M059J (cell line): Measurements from ENCODE around the gene MAP4. TPM values are rescaled to one million over a fixed set of nuclear protein-coding genes. Genes with fewer than 3 reads are reported as not detected.
"Not testable (repeated sequence)": the region's sequence is repeated elsewhere in the genome, so short reads cannot be mapped to it uniquely, and the experiment has no call there.

Experiments used
- DNase-seq: peaks from one replicate; pipeline ENCODE4 v3.0.0-alpha.2; 2012; ENCODE audit warnings: low read depth
- total RNA-seq: library from RNA; depleted of rRNA; stranded (reverse); fragments of >200 nt; shearing (Covaris generic); gene quantifications from 2 replicates; pipeline ENCODE4 v1.2.3, GENCODE V29; 2014

MAP4 gene
- total RNA-seq, 1 experiment from 2014 or later: 95.5 TPM

DNA sequence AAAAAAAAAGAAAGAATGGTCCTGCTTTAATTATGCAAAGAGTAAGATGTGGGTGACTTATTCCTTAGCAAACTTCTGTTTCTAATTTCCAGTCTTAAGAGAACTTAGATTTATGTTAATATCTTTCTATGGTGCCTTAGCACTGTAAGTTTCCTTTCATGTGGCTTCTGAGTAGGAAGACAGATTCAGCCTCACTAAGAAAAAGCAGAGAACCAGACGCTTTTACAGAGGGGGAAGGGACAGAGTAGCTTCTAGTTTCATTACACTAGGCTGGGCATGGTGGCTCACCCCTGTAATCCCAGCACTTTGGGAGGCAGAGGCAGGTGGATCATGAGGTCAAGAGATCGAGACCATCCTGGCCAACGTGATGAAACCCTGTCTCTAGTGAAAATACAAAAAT is 118.3 kb downstream of the MAP4 start:
- DNase-seq: no peak

DNA sequence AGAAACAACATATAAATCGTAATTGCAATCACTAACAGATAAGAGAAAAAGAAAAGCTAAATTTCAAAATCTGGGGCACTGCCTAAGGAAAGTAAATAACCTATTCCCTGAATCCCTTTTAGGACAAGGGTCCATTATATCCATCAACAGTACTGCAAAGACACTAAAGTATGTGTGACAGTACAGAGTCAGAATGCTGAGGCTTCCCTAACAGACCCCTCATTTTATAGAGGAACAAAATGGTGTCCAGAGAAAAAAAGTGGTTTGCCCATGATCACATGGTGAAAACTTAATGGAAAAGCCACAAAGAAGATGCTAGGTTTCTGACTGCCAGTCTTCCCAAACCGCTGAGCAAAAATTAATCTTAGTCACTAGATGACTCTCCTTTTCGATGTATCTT is 119.5 kb downstream of the MAP4 start:
- DNase-seq: no peak

DNA sequence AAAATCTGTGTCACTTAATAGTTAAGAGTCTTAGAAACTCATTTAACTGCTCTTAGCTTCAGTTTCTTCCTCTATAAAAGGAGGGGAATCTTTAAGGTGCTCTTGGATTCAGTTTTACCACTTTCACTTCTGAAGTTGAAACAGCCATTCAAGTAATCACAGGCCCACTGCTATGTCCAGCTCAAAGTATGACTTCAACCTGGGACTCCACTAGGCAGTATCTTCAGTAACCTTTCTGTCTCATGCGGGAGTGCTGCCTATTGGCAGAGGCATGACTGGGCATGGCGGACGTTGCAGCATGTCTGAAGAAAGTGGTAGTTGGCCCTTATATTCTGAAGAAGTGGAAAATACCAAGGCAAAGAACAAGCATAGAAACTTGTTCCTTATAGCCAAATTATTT is 121.0 kb downstream of the MAP4 start:
- DNase-seq: no peak

DNA sequence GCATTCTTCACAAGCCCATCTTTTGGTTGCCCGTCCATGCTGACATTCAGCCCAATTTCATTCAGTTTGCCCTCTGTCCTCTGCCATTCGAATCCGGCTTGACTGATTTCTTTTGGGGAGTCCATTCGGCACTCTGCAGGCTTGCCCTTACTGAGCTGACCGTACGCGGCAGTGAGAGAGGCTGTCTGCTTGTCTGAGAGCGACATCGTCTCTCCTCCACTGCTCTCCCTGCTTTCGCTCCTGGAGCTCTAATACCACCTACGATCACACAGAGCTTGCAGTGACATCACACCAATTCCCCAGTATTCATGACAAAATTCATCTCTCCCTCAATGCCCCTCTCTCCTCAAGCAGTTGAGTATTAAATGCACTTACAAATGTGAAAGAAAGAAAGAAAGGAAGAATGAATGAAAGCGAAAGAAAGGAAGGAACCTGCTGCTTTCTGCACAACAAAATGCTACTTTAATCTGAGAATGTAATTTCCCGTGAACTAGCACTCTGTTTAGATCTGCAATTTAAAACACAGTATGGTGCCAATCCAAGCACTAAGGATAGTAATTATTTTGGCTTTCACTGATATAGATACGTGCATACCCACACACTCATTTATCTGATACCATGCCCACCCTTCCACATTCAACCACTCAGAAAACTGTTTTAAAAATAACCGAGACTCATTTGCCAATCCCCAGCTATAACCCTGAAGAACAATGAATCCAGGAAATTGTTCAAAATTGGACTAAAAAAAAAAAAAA is 123.8 kb downstream of the MAP4 start:
- no peak for DNase-seq

GRCh38 chr3:47891613-47892005 is 124.6 kb downstream of the MAP4 start:
- DNase-seq: no peak

DNA sequence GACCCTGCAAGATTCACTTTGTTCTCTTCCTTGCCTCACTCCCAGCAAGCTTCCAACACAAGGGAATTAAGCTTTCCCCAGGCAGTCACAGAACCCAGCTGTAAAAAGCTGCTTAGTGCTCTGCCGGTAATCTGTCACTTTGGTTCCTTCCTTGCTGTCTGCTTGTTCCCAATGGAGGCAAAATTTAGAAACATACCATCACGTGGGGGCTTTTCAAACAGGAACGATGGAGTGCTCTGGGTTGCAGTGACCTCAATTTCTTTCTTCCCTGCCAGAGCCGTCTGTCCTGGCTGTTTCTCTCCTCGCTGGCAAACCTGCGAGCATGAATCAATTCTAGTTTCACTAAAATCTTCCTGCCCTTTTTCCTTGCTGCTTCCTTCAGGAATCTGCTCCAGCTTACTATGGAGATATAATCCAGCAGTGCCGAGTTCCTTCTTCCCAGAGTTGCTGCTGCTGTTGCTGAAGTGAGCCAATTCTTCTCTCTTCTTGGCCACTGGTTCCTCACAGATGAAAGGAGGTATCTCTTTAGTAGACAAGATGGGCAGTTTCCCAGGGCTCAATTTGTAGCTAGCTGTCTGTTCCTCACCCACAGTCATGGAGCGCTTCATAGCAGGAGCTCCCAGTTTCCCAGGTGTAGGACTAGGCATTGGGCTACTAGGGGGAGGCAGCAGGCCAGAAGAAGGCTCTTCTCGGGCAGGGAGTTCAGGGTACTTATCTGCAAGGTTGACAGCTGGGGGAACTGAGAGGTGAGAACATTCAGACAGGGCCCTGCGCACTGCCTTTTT is 125.2 kb downstream of the MAP4 start:
- DNase-seq: no peak

GRCh38 chr3:47890126-47890827 is 125.9 kb downstream of the MAP4 start:
- no peak for DNase-seq

GRCh38 chr3:47888986-47889757 is 127.0 kb downstream of the MAP4 start:
- DNase-seq: no peak

DNA sequence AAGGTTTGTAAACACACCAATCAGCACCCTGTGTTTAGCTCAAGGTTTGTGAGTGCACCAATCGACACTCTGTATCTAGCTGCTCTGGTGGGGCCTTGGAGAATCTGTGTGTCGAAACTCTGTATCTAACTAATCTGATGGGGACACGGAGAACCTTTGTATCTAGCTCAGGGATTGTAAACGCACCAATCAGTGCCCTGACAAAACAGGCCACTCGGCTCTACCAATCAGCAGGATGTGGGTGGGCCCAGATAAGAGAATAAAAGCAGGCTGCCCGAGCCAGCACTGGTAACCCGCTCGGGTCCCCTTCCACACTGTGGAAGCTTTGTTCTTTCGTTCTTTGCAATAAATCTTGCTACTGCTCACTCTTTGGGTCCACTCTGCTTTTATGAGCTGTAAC is 128.2 kb downstream of the MAP4 start:
- DNase-seq: not testable (repeated sequence)

GRCh38 chr3:47885168-47885567 is 131.0 kb downstream of the MAP4 start:
- DNase-seq: no peak

DNA sequence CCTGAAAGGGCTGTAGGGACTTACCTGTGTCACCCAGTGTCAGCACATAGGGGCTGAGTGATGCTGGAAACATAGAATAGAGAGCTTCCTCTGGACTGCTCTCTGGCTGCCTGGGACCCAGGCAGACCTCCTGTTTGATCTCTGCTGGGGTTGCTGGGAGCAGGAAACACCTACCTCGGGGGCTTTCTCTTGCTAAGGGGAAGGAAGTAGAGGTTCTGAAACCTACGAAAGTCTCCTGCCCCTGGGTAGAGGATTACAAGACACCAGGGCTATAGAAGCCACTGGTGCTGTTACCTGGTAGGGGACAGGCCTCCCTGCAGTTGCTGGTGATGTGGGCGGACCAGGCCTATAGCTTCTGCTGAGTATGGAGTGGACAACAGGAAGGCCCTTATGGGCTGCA is 131.6 kb downstream of the MAP4 start:
- no peak for DNase-seq

- no peak for DNase-seq
Measured at GRCh38 chr3:47882338-47882737, 133.9 kb downstream of the MAP4 start.

DNA sequence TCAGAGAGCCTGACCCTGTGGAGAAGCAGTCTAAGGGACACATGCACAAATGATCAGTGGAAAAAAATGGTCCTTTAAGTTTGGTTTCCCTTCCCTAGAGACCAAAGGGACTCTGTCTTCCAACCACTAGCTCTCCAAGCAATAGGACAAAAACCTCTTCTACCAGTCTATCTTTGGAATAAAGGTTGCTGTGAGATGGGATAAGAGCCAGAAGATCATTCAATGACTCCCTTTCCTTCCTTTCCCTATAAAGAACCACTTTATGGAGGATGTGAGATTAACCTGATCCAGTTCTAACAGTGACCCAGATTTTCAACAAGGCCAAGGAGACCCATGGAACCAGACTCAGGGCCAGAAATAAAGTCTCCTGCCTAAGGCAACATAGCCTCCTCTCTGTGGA is 138.5 kb downstream of the MAP4 start:
- no peak for DNase-seq

DNA sequence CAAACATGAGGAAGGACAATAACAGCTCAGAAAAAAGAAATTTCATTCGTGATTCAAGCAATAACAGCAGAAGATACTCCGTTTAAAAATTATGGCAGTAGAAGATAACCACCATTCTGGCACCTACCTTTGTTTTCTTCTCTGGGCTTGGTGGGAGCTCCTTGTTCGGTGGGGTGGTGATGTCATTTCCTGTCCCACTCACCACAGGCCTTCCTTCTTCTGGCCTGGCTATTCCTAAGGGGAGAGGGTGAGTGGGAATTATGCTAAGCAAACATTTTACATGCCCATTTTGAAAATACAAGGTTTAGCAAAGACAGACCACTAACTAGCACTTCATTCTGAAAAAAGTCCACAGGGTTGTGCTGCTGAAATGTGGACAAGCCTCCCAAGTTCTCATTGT is 138.9 kb downstream of the MAP4 start:
- peak; percentile 16 for DNase-seq

DNA sequence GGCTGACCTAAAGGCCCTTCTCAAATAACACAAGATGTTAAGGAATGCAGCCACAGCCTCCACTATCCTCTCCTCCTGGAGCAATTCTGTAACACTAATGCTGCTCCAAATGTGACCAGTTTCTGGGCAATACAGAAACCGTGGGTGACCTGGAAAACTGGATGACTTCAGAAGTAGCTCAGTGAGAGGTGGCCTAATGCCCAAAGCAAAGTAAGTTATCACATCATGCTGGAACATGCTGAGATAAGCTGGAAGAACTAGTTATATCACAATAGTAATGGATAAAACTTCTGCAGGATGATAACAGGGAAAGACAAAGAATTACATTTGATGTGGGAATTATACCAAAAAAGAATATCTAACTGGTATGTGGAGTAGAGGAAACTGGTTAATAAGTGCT is 141.3 kb downstream of the MAP4 start:
- DNase-seq: no peak

GRCh38 chr3:47874438-47874837 is 141.8 kb downstream of the MAP4 start:
- DNase-seq: no peak

DNA sequence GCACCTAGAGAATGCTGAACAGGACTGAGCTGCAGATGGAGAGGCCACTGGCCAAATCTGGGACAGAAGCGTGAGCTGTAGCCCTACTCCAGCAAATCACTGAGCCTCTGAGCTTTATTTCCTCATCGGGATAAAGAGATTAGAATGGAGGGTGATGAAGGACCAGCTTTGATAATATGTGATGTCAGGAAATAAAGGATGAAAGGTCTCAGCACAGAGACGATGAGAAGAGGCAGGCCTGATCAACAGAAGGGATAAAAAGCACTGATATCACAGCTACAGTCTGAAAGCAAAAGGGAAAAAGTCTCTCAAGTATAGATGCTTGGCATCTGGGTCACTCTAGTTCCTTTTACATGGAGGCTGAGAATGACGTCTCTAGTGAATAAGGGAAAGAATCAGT is 143.3 kb downstream of the MAP4 start:
- no peak for DNase-seq

- no peak for DNase-seq
Measured at GRCh38 chr3:47871389-47871788, 144.8 kb downstream of the MAP4 start.

DNA sequence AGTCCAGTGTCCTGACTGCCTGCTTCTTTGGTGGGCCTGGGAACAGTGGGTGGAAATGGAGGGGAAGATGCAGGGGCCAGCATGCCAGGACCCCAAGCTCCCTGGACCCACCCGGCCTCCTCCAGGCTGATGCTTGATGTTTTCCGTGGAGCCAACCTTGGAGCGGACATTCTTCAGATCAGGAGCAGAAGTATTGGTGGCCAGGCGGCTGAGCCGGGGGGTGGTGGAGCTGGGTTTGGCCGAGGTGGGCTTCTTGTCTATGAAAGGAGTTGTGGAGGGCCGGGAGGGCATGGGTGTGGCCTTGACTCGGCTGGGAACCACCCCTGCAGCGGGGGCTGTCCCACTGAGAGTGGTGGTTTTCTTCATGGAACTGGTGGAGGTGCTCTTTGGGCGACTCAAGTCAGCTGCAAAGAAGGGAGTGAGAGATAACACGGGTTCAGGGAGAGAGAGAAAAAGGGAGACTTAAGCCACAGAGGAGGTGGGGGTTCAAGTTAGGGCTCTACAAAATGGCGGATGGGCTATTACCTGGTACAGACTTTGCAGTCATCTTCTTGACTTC is 145.4 kb downstream of the MAP4 start:
- no peak for DNase-seq

DNA sequence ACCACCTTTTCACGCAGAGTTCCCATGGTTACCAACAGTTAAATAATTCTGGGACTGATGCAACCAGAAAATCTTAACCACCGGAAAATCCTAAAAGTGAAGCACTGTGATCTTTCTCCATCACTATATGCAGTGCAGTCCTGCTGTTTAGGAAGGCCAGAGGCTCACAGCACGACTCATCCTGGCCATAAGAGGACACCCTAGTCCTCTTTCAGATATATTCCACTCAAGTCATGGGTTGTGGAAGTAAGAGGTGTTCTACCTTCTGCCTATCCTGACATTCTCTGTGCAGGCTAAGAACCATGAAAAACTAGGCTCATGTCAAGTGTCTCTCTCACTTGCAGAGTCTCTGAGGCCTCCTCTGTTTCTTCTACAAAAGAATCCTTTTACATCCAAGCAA is 146.1 kb downstream of the MAP4 start:
- DNase-seq: no peak

- no peak for DNase-seq
Measured at GRCh38 chr3:47868306-47868705, 147.9 kb downstream of the MAP4 start.
